Measurements from ENCODE around the gene SMCO3.

SMCO3 gene

GRCh38 chr12:14814014-14814413, at the start of gene SMCO3:
Gene SMCO3 (minus strand): TSS chr12:14814182. CDS start chr12:14806680, 7,502 bp downstream.
- no peak for DNase-seq

DNA sequence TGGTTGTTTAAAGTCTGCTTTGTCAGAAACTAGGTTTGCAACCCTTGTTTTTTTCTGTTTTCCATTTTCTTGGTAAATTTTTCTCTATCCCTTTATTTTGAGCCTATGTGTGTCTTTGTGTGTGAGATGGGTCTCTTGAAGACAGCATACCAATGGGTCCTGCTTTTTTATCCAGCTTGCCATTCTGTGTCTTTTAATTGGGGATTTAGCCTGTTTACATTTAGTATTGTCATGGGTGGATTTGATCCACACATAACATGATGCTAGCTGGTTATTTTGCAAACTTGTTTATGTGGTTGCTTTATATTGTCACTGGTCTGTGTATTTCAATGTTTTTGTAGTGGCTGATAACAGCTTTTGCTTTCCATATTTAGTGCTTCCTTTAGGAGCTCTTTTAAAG, 46.5 kb upstream of the SMCO3 start:
- no peak for DNase-seq

GRCh38 chr12:14858513-14858912, 44.5 kb upstream of the SMCO3 start:
- no peak for DNase-seq

DNA sequence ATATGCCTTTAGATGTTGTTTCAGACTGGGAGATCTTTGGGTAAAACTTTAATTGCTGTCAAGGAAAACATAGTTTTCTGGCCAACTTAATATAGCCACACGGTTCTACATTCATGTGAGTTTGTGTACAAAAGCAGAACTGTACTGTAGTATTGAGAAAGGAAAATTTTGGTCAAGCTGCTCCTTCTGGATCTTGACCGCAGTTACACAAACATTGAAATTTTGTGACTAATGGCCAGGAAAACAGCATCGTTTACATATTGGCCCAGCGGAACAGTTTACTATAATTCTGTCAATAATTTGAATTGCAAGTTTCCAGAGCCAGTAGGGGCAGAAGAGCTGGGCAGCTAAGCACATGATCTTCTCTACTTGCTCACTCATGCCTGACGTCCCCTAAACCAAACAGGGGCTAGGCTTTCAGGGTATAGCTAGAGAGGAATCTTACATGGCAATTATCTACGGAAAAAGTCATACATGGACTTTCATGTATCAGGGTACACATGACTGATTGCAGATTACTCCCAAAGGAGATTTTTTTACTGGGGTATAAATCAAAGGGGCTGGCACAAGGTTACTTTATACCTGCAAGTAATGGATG, 40.7 kb upstream of the SMCO3 start:
- no peak for DNase-seq

- no peak for DNase-seq
These were observed 40.0 kb upstream of the SMCO3 start for GRCh38 chr12:14853961-14854360.

DNA sequence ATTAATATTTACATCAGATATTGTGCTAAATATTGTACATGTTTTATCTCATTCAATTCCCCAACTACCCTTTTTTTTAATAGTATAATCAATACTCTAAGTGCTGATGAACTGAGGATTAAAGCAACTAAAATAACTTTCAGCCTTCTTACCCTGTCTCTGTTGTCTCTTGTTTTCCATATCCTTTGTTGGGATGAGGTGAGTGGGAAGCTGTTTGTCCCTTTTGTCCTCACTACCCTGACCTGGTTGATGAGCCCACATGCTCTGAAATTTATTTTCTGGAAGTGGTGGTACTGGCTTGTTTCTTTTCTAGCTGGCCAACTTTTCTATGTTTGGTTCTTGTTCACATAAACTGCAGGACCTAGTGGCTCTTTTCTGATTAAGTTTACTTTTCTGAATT, 38.9 kb upstream of the SMCO3 start:
- no peak for DNase-seq

DNA sequence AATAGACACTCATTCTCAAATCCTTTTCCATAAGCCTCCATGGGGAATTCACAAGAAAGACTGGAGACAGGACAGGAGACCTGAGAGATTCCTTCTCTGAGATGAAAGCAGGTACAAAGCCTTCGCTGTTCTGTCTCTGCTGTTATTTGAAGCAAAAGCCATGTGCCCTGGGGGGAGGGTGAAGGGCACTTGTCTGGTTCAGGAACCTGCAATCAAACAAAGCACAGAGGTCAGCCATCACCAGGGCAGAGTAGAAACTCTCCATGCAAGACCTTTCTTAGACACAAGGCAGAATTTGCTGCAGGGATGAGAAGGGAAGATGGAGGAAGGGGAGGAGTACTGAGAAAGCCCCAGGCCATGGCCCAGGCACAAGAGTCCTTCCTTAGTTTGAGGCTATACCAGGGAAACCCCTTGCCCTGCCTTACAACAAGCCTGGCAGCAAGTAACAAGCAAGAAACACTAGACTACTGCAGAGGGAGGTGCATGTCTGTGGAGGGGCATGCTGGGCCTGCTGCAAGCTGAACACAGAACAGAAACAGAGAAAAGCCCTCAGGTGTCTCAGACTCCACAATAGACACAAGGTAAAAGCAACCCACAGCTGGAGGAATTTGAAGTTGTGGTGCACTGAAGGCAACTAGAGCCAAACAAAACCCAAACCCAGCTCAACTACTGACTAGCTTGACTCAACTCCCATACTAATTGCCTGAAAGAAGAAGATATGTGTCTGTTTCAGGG, 37.1 kb upstream of the SMCO3 start:
- DNase-seq = no peak

- no peak for DNase-seq
These were observed 35.7 kb upstream of the SMCO3 start for GRCh38 chr12:14849661-14850060.

GRCh38 chr12:14846876-14847580, 33.0 kb upstream of the SMCO3 start:
- no peak for DNase-seq

DNA sequence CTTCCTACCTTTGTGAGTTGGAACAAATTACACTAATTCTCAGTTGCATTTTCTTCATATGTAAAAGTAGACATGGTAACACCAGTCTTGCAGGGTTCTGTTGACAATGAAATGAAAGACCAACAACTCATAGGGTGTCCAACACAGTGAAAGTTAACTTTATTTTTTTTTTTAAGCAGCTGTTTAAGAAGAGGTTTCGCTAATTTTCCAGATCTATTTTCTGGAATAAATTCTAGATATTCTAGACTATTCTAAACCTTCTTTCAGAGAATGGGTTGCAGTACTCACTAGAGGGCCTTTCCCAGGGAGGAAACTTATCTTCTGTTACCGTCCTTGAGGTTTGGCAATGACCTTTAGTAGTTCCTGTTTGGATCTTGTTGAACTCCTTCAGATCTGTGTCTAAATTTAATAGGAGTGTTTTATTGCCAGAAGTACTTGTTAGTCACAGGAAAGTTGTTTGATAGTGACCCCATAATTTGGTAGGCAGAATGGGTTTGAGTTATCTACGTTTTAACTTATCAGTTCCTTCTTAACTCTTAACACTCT, 32.1 kb upstream of the SMCO3 start:
- DNase-seq = no peak

DNA sequence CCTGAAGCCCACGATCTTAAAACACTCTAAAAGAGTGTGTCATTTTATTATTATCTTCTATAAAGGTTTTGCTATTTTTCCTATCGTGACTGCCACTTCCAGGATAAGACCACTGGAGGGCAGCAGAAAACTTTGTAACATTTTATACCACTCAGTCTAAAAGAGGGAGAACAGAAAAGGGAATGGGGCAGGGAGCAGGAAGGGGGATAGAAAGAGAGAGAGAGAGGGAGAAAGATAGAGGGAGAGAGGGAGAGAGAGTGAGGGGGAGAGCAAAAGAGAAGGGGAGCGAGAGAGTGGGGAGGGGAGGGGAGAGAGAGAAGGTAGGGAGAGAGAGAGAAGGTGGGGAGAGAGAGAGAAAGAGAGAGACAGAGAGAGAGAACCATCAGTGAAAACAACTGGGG, 31.4 kb upstream of the SMCO3 start:
- DNase-seq = peak in 1 of 2 experiments; percentile 40

DNA sequence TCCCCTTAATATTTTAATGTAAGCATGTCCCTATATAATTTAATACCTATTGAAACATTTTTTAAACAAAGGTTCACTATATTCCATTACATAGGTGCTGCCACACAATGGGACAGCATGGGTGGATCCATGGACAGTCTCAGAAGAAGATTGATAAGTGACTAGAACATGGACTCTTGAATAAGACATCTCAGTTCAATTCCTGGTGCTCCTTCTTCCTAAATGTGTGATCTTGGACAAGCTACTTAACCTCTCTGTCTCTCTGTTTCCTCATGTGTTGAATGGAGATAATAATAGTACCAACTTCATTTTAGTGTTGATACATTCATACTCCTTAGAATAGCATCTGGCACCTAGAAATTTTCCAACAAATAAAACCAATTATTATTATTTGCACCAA, 30.4 kb upstream of the SMCO3 start:
- DNase-seq = no peak

DNA sequence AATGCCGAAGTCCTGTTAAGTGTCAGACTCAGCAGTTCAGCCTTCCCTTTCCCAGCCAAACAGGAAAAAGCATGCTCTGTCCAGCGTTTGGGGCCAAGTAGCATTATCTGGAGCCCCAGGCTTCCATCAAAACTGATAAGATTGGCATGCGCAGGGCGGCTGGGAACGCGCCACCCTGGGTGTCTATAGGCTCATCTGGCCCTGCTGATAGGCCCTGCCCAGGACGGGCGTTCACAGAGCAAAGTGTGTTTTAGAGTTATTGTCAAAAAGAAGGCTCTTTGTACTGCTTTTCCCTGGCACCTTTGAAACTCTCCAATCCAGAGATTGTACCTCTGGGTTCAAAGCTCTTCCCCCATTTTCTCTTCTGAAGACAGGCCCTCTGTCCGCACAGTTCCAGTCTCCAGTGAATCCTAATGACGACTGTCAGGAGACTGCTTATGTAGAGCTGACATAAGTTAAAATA, 29.5 kb upstream of the SMCO3 start, which contains the start of gene ART4:
Gene ART4 (minus strand): TSS at position 102 of the 463 bp plus-strand sequence. CDS start 413 bp downstream, outside the sequence.
- DNase-seq = no peak

- no peak for DNase-seq
These were observed 28.3 kb upstream of the SMCO3 start for GRCh38 chr12:14842315-14842714.

DNA sequence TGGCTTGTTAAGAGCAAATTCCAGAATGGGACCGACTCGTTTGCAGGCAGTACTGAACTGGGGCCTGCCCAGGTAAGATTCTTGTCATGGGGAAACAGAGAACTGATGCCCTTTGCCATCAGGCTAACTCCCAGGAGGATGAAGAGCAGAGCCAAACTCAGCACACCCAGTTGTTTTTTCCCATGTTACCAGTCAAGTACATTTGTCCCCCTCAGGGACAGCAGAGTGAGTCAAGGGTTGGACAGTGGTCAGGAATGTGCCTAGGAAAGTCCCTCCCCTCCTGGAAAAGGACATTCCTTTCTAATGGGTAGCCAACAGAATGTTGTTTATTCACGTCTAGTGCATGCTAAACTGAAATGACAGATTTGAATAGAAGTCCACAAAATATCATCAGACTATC, 27.8 kb upstream of the SMCO3 start:
- DNase-seq = no peak

GRCh38 chr12:14840616-14841015, 26.6 kb upstream of the SMCO3 start:
- no peak for DNase-seq

DNA sequence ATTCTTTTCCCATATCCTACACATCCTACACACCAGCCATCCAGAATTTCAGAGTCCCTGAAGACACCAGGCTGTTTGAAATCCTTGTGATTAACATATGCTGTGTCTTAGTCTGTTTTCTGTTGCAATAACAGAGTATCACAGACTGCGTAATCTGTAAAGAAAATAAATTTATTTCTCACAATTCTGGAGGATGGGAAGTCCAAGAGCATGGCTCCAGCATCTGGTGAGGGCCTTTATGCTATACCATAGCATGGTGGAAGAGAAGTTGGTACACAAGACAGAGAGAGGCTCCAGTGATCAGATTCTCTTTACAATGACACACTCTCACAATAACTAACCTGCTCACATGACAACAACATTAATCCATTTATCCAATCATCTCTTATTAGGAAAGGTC, 25.3 kb upstream of the SMCO3 start:
- DNase-seq = no peak

- DNase-seq = no peak
These were observed 22.6 kb upstream of the SMCO3 start for GRCh38 chr12:14836336-14837210.

- DNase-seq = no peak
These were observed 20.5 kb upstream of the SMCO3 start for GRCh38 chr12:14834509-14834908.

GRCh38 chr12:14833952-14834351, 20.0 kb upstream of the SMCO3 start:
- no peak for DNase-seq

DNA sequence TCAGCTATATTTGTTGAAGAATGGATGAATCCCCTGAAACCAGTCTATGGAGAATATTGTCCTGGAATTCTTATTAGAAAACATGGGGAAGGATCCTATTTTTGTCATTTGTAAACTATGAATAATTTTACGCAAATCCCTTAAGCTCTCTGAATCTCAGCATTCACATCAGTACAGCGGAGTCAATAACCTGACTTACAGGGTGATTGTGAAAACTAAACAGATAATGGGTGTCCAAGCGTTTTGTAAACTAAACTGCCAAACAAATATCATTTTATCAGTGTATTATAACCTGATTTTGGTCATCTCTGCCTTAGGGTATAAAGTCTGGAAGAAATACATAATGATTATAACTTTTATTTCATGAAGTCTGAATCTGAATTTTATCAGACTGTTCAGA, 19.4 kb upstream of the SMCO3 start:
- no peak for DNase-seq

- no peak for DNase-seq
These were observed 14.9 kb upstream of the SMCO3 start for GRCh38 chr12:14828892-14829291.

GRCh38 chr12:14827043-14827442, 13.1 kb upstream of the SMCO3 start:
- DNase-seq = no peak

All from cerebellar nuclear complex (tissue), 1 donor.